Muscle of back (tissue), 11 donors: ENCODE data around the gene MINDY2. TPM values are rescaled to one million over a fixed set of nuclear protein-coding genes. Genes with fewer than 3 reads are reported as not detected.
"Not testable (repeated sequence)": the region's sequence is repeated elsewhere in the genome, so short reads cannot be mapped to it uniquely, and the experiment has no call there.

ENCODE experiments used
- DNase-seq, 3 donors: peaks; one replicate each; pipeline versions ENCODE4 v3.0.0 to v3.0.0-alpha.2; 2013
- polyA plus RNA-seq, 10 donors: library from polyadenylated mRNA; unstranded; fragments of 120-200 nt; gene quantifications; one replicate each; pipeline ENCODE4 v1.2.1, GENCODE V29; 2013; ENCODE audit not compliant: insufficient read length in 10 of 10

MINDY2 gene
- polyA plus RNA-seq, 10 donors, result 6.0 to 12.6 (median 10.1) TPM

GRCh38 chr15:58877999-58878825 is 107.1 kb downstream of the MINDY2 start:
- DNase-seq, result no peak

DNA sequence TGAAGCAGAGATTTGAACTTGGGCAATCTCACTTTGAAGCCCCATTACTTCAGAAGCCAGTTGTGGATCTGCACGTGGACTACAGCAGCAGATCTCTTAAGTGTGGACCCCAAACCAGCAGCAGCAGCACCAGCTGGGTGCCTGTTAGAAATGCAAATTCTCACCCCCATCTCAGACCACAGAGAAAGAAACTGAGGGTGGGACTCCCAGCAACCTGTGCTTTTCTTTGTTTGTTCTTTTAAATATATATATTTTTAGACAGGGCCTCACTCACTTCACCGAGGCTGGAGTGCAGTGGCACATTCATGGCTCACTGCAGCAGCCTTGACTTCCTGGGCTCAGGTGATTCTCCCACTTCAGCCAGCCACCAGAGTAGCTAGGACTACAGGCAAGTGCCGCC is 109.2 kb downstream of the MINDY2 start:
- no peak for DNase-seq

- no peak for DNase-seq
Observed at GRCh38 chr15:58882243-58882642, 111.1 kb downstream of the MINDY2 start.

- not testable (repeated sequence) for DNase-seq
Observed at GRCh38 chr15:58883926-58884325, 112.8 kb downstream of the MINDY2 start.

DNA sequence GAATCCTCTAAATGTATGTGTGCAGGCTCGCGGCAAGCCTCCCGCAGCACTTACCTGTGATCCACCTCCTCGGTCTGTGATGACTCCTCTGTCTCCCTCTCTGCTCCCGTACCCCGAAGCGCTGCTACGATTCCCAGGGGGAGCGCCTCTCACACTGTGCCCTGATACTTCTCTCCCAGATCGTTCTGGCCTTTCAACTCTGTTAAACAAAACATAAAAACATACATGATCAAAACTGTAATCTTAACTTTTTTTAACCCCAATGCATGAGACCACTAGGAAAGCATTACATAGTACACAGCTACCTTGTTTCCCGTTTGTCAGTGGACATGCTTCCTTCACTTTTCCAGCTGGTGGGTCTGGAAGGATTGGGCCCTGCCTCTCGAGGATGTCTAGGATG is 115.8 kb downstream of the MINDY2 start:
- DNase-seq, result no peak

DNA sequence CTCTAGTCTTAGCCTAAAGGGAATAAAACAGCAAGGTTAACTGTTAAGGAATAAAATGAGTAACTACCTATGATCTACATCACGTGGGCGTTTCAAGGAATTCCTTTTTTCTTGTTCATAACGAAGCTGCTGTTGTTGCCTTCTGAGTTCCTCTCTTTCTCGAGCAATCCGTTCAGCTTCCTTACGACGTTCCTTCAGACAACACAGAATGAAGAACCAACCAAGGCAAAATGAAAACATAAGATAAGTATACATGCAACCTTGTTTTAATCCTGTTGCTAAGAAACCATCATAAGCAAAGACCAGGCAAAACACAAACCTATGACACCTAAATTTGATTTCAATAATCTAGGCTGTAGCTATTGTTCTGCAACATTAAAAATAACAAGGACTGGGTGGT is 118.3 kb downstream of the MINDY2 start:
- no peak for DNase-seq

DNA sequence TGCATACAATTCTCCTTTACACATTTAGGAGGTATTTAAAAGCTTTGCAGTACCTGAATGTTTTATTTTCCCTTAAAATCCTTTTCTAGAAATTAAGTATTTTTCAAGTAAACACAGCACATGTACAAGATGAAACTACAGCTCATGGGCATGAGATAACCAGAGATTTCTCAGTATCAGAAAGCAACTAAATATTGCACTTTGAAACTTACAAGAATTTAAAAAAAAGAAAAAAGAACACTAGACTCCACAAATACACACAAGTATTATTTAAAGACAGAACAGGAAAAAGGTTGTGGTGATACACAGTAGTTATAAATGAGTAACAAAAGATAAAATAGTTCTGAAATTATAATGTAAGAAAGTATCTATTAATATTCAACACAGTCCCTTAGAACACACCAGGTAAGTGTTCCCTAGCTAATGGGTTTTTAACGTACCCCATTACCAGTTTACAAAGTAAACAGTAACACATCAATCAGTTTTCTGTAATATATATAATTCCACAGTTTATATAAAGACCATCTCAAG is 127.1 kb downstream of the MINDY2 start:
- no peak for DNase-seq

GRCh38 chr15:58900631-58901030 is 129.5 kb downstream of the MINDY2 start:
- no peak for DNase-seq

GRCh38 chr15:58908550-58909309 is 137.6 kb downstream of the MINDY2 start:
- DNase-seq, result no peak

DNA sequence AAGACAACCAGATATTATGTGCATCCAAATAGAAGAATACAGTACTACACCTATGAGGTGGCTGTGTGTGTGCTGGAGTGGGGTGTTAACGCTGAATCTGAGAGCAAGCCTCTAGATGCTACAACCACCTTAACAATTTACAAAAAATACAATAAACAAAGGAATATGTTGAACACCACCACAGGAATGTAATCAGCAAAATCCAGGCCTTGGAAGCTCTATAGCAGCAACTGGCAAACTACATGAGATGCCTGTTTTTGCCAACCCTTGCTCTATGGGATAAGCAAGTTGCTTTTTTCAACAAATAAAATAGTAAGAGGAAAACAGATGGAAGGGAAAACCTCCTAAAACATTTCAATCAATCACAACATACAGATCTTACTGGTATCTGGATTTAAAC is 138.5 kb downstream of the MINDY2 start:
- no peak for DNase-seq

DNA sequence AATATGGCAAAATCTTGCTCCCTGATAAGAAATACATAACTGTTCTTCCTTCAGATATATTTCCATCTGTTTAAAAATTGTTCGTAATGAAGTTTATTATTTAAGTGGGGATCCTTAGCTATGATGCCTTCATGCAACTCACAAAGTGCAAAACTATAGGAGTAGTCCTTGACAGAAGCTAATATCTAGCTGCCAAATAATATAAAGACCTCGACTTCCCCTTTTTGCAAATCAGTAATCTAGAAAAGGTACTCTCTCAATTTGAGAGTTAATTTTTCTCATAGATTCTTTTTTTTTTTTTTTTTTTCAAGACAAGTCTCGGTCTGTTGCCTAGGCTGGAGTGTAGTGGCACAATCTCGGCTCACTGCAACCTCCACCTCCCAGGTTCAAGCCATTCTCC is 139.4 kb downstream of the MINDY2 start:
- DNase-seq, result no peak

Other genes starting within 250 kb of the MINDY2 start
- gene ADAM10, start 21.6 kb upstream of the MINDY2 start, polyA plus RNA-seq, result 100 to 1,000 TPM in 1 of 10 donors, 10 to 100 TPM in 9; 71.7 to 109 (median 85.8) TPM
- gene SLTM, start 162.4 kb downstream of the MINDY2 start, polyA plus RNA-seq, result 10 to 100 TPM; 48.8 to 81.5 (median 65.0) TPM
- gene RNF111, start 216.4 kb downstream of the MINDY2 start, polyA plus RNA-seq, result 10 to 100 TPM; 16.4 to 29.9 (median 24.0) TPM